Activated CD4-positive, alpha-beta T cell treated with anti-CD3 and anti-CD28 coated beads, Interleukin-2, amount 10 ng/mL, durations not matched to agents 7 days and 5 days (primary cell): ENCODE measurements around the gene FEM1B. TPM values are rescaled to one million over a fixed set of nuclear protein-coding genes. Genes with fewer than 3 reads are reported as not detected.

Experiments
- CTCF ChIA-PET: fragments of 350-600 bp; sonication (Branson Sonifier 250); formaldehyde crosslinking; loops from one replicate; lab custom pipeline; 2021; ENCODE audit warnings: antibody characterized with exemption; lab: Charles Lee
- POLR2A ChIA-PET: fragments of 350-600 bp; sonication (Branson Sonifier 250); formaldehyde crosslinking; loops from one replicate; lab custom pipeline; 2021; ENCODE audit warnings: antibody characterized with exemption; lab: Charles Lee
- DNase-seq: peaks from one replicate; pipeline ENCODE4 v3.0.0-alpha.2; 2020
- H3K27ac Mint-ChIP-seq: one replicate; pipeline ENCODE4 v1.8.0; 2021; ENCODE audit warnings: mild to moderate bottlenecking, moderate library complexity, mixed read lengths
- H3K27me3 Mint-ChIP-seq: one replicate; pipeline ENCODE4 v1.8.0; 2021; ENCODE audit warnings: mixed read lengths
- H3K36me3 Mint-ChIP-seq: one replicate; pipeline ENCODE4 v1.8.0; 2021; ENCODE audit warnings: low read depth, mixed read lengths
- H3K4me1 Mint-ChIP-seq: one replicate; pipeline ENCODE4 v1.8.0; 2021; ENCODE audit warnings: mixed read lengths
- H3K4me3 Mint-ChIP-seq: one replicate; pipeline ENCODE4 v1.8.0; 2021; ENCODE audit warnings: mild to moderate bottlenecking, moderate library complexity, mixed read lengths
- H3K9me3 Mint-ChIP-seq: one replicate; pipeline ENCODE4 v1.8.0; 2021; ENCODE audit warnings: mixed read lengths
- total RNA-seq, 2 experiments: library from RNA; stranded (reverse); gene quantifications; one replicate each; pipeline ENCODE4 v1.2.3, GENCODE V29; 2021

The FEM1B gene
- total RNA-seq, 2 experiments from 2014 or later: 51.7 to 66.3 TPM

GRCh38 chr15:68239025-68239424 lies 38.5 kb upstream of the FEM1B start:
- Mint-ChIP-seq H3K4me3 (no peak overlapping the region), H3K36me3 (peaks cover 3% of the 10 kb centered on the region), H3K27me3 (peaks cover 3% of the 10 kb centered on the region), H3K27ac (no peak overlapping the region), H3K9me3 (peaks cover 6% of the 10 kb centered on the region), H3K4me1 (peaks cover 4% of the 10 kb centered on the region)
- ChIA-PET POLR2A (no interaction called here), CTCF (no interaction called here)
- DNase-seq: no peak

- Mint-ChIP-seq H3K36me3 (peaks cover 6% of the 10 kb centered on the region), H3K27ac (no peak overlapping the region), H3K9me3 (peaks cover 11% of the 10 kb centered on the region), H3K4me1 (peaks cover 4% of the 10 kb centered on the region), H3K27me3 (peaks cover 6% of the 10 kb centered on the region), H3K4me3 (no peak overlapping the region)
- CTCF ChIA-PET: interaction anchor here (1.0 kb wide), 1 partner anchor 10 kb away, joined by 3 read pairs; no protein-coding TSS in a partner anchor
- DNase-seq: no peak
- POLR2A ChIA-PET: no interaction called here
These were observed 36.2 kb upstream of the FEM1B start for GRCh38 chr15:68241088-68241935.

- no peaks in the 10 kb centered on the region for H3K4me1 Mint-ChIP-seq
- CTCF ChIA-PET: interaction anchor here (0.7 to 2.9 kb wide), 2 partner anchors 9 to 22 kb away, joined by 3 to 10 read pairs; no protein-coding TSS in a partner anchor
- H3K27me3 Mint-ChIP-seq: peaks cover 15% of the 10 kb centered on the region
- H3K27ac Mint-ChIP-seq: no peak overlapping the region
- H3K36me3 Mint-ChIP-seq: peaks cover 6% of the 10 kb centered on the region
- POLR2A ChIA-PET: no interaction called here
- H3K9me3 Mint-ChIP-seq: peaks cover 11% of the 10 kb centered on the region
- DNase-seq: no peak
- no peak overlapping the region for H3K4me3 Mint-ChIP-seq
These were observed 33.3 kb upstream of the FEM1B start for GRCh38 chr15:68244235-68244634.

- DNase-seq: no peak
- ChIA-PET CTCF (interaction anchor here (0.6 to 0.9 kb wide), 2 partner anchors 19 to 1461 kb away, joined by 3 read pairs; no protein-coding TSS in a partner anchor), POLR2A (no interaction called here)
- Mint-ChIP-seq H3K27ac (no peak overlapping the region), H3K27me3 (peaks cover 24% of the 10 kb centered on the region), H3K4me3 (no peak overlapping the region), H3K9me3 (peaks cover 4% of the 10 kb centered on the region), H3K4me1 (peaks cover 2% of the 10 kb centered on the region), H3K36me3 (peaks cover 2% of the 10 kb centered on the region)
These were observed 28.4 kb upstream of the FEM1B start for GRCh38 chr15:68249058-68249713.

GRCh38 chr15:68252925-68253534 lies 24.5 kb upstream of the FEM1B start:
- peaks cover 20% of the 10 kb centered on the region for H3K27me3 Mint-ChIP-seq
- peaks cover 9% of the 10 kb centered on the region for H3K4me1 Mint-ChIP-seq
- no peaks in the 10 kb centered on the region for H3K9me3 Mint-ChIP-seq
- CTCF ChIA-PET: interaction anchor here (0.6 to 1.9 kb wide), 9 partner anchors 9 to 421 kb away, joined by 3 to 10 read pairs (median 3); no protein-coding TSS in a partner anchor
- no peak overlapping the region for H3K27ac Mint-ChIP-seq
- no peaks in the 10 kb centered on the region for H3K36me3 Mint-ChIP-seq
- H3K4me3 Mint-ChIP-seq: no peak overlapping the region
- peak; percentile 66 for DNase-seq
- POLR2A ChIA-PET: interaction anchor here (0.7 to 1.3 kb wide), 3 partner anchors 25 to 129 kb away, joined by 3 to 4 read pairs (median 4); no protein-coding TSS in a partner anchor

- DNase-seq: peak; percentile 76
- peak overlapping the region; percentile 71 for H3K27ac Mint-ChIP-seq
- peaks cover 11% of the 10 kb centered on the region for H3K27me3 Mint-ChIP-seq
- peak overlapping the region; percentile 54 for H3K4me3 Mint-ChIP-seq
- H3K9me3 Mint-ChIP-seq: no peaks in the 10 kb centered on the region
- H3K4me1 Mint-ChIP-seq: peaks cover 16% of the 10 kb centered on the region
- H3K36me3 Mint-ChIP-seq: no peaks in the 10 kb centered on the region
- ChIA-PET POLR2A (no interaction called here), CTCF (no interaction called here)
These were observed 20.7 kb upstream of the FEM1B start for GRCh38 chr15:68256675-68257450.

- no peak for DNase-seq
- Mint-ChIP-seq H3K36me3 (no peaks in the 10 kb centered on the region), H3K9me3 (no peaks in the 10 kb centered on the region), H3K4me1 (peaks cover 14% of the 10 kb centered on the region), H3K4me3 (no peak overlapping the region), H3K27me3 (peaks cover 22% of the 10 kb centered on the region), H3K27ac (peak overlapping the region; percentile 44)
- ChIA-PET POLR2A (interaction anchor here (0.6 kb wide), 1 partner anchor 33 kb away, joined by 3 read pairs; no protein-coding TSS in a partner anchor), CTCF (interaction anchor here (0.6 kb wide), 1 partner anchor 1193 kb away, joined by 3 read pairs; no protein-coding TSS in a partner anchor)
These were observed 18.9 kb upstream of the FEM1B start for GRCh38 chr15:68258692-68259091.

GRCh38 chr15:68259883-68260282 lies 17.7 kb upstream of the FEM1B start:
- Mint-ChIP-seq H3K27me3 (peaks cover 29% of the 10 kb centered on the region), H3K9me3 (no peaks in the 10 kb centered on the region), H3K4me1 (peaks cover 14% of the 10 kb centered on the region), H3K27ac (no peak overlapping the region), H3K36me3 (no peaks in the 10 kb centered on the region), H3K4me3 (no peak overlapping the region)
- POLR2A ChIA-PET: no interaction called here
- DNase-seq: no peak
- CTCF ChIA-PET: interaction anchor here (0.6 kb wide), 1 partner anchor 45 kb away, joined by 4 read pairs; no protein-coding TSS in a partner anchor

- no peak overlapping the region for H3K27ac Mint-ChIP-seq
- peaks cover 31% of the 10 kb centered on the region for H3K27me3 Mint-ChIP-seq
- ChIA-PET CTCF (no interaction called here), POLR2A (no interaction called here)
- no peaks in the 10 kb centered on the region for H3K36me3 Mint-ChIP-seq
- peaks cover 14% of the 10 kb centered on the region for H3K4me1 Mint-ChIP-seq
- H3K4me3 Mint-ChIP-seq: no peak overlapping the region
- no peaks in the 10 kb centered on the region for H3K9me3 Mint-ChIP-seq
- DNase-seq: no peak
These were observed 16.3 kb upstream of the FEM1B start for GRCh38 chr15:68261241-68261640.

GRCh38 chr15:68261980-68262379 lies 15.6 kb upstream of the FEM1B start:
- peaks cover 12% of the 10 kb centered on the region for H3K4me1 Mint-ChIP-seq
- H3K27me3 Mint-ChIP-seq: peaks cover 32% of the 10 kb centered on the region
- H3K27ac Mint-ChIP-seq: no peak overlapping the region
- POLR2A ChIA-PET: no interaction called here
- H3K4me3 Mint-ChIP-seq: no peak overlapping the region
- H3K9me3 Mint-ChIP-seq: no peaks in the 10 kb centered on the region
- CTCF ChIA-PET: no interaction called here
- no peak for DNase-seq
- H3K36me3 Mint-ChIP-seq: no peaks in the 10 kb centered on the region

GRCh38 chr15:68262514-68263356 lies 14.8 kb upstream of the FEM1B start:
- Mint-ChIP-seq H3K4me3 (no peak overlapping the region), H3K27me3 (peaks cover 35% of the 10 kb centered on the region), H3K27ac (no peak overlapping the region), H3K36me3 (no peaks in the 10 kb centered on the region), H3K4me1 (peaks cover 7% of the 10 kb centered on the region), H3K9me3 (no peaks in the 10 kb centered on the region)
- DNase-seq: no peak
- ChIA-PET CTCF (interaction anchor here (0.6 kb wide), 1 partner anchor 65 kb away, joined by 5 read pairs; no protein-coding TSS in a partner anchor), POLR2A (no interaction called here)
